KMS-11 (cell line): Measurements from ENCODE around the gene WDR26.

Experiments
- H2AFZ ChIP-seq: fragments of 200-600 bp; sonication (generic); 2 replicates; pipeline ENCODE4 v1.6.1; 2016; ENCODE audit warnings: antibody characterized with exemption, mixed run types, low read depth
- H3K27ac ChIP-seq: fragments of 200-600 bp; sonication (generic); 2 replicates; pipeline ENCODE4 v1.6.1; 2016; ENCODE audit warnings: mild to moderate bottlenecking, mixed run types
- H3K27me3 ChIP-seq: fragments of 200-600 bp; sonication (generic); 2 replicates; pipeline ENCODE4 v1.6.1; 2017; ENCODE audit warnings: mild to moderate bottlenecking, low read depth, mixed run types, moderate library complexity; ENCODE audit not compliant: insufficient read depth
- H3K36me3 ChIP-seq: fragments of 200-600 bp; sonication (generic); 2 replicates; pipeline ENCODE4 v1.6.1; 2017; ENCODE audit warnings: mild to moderate bottlenecking, mixed run types; ENCODE audit not compliant: insufficient read depth
- H3K4me1 ChIP-seq: fragments of 200-600 bp; sonication (generic); 2 replicates; pipeline ENCODE4 v1.6.1; 2016; ENCODE audit warnings: mild to moderate bottlenecking, low read depth, mixed run types; ENCODE audit not compliant: poor library complexity, severe bottlenecking
- H3K4me2 ChIP-seq: fragments of 200-600 bp; sonication (generic); 2 replicates; pipeline ENCODE4 v1.7.0; 2016; ENCODE audit warnings: mild to moderate bottlenecking, mixed run types
- H3K4me3 ChIP-seq: fragments of 200-600 bp; sonication (generic); IDR thresholded peaks from 2 replicates; pipeline ENCODE4 v1.6.1; 2017; ENCODE audit warnings: low read depth, low read length, mixed read lengths; ENCODE audit not compliant: insufficient read depth
- H3K79me2 ChIP-seq: fragments of 200-600 bp; sonication (generic); 2 replicates; pipeline ENCODE4 v1.6.1; 2016; ENCODE audit warnings: low read depth, mixed run types; ENCODE audit not compliant: insufficient read depth
- H3K9ac ChIP-seq: fragments of 200-600 bp; sonication (generic); 2 replicates; pipeline ENCODE4 v1.6.1; 2016; ENCODE audit warnings: mild to moderate bottlenecking, mixed run types
- H4K20me1 ChIP-seq: fragments of 200-600 bp; sonication (generic); 2 replicates; pipeline ENCODE4 v1.6.1; 2016; ENCODE audit warnings: mild to moderate bottlenecking, mixed run types; ENCODE audit not compliant: insufficient read depth
- CTCF ChIP-seq: fragments of 200-600 bp; sonication (generic); conservative IDR thresholded peaks from 2 replicates; pipeline ENCODE4 v1.6.1; 2017; ENCODE audit warnings: low read depth, mild to moderate bottlenecking, antibody characterized with exemption, low read length, moderate library complexity, mixed read lengths

WDR26 gene

GRCh38 chr1:224402472-224403036 is 32.0 kb downstream of the WDR26 start:
- Histone ChIP-seq H3K9ac (no peak overlapping the region), H4K20me1 (no peaks in the 10 kb centered on the region), H3K27me3 (no peaks in the 10 kb centered on the region), H3K4me1 (no peaks in the 10 kb centered on the region), H3K27ac (0 out of 2 replicates have a peak overlapping the region, but pooled peaks have one; percentile 10), H3K4me3 (no peak overlapping the region), H3K4me2 (no peak overlapping the region), H3K36me3 (peaks cover 7% of the 10 kb centered on the region; the same call in 1 of the 2 replicates), H3K79me2 (no peaks in the 10 kb centered on the region), H2AFZ (no peak overlapping the region)
- TF ChIP-seq CTCF = no peak

GRCh38 chr1:224399887-224400286 is 34.7 kb downstream of the WDR26 start:
- H2AFZ ChIP-seq = no peak overlapping the region
- no peaks in the 10 kb centered on the region for H3K27me3 ChIP-seq
- TF ChIP-seq CTCF = no peak
- H3K79me2 ChIP-seq = no peaks in the 10 kb centered on the region
- peaks cover 8% of the 10 kb centered on the region; the same call in 1 of the 2 replicates for H3K36me3 ChIP-seq
- H3K27ac ChIP-seq = no peak overlapping the region
- H3K4me3 ChIP-seq = no peak overlapping the region
- no peak overlapping the region for H3K9ac ChIP-seq
- no peaks in the 10 kb centered on the region for H4K20me1 ChIP-seq
- no peak overlapping the region for H3K4me2 ChIP-seq
- H3K4me1 ChIP-seq = no peaks in the 10 kb centered on the region

- no peak overlapping the region for H3K4me3 ChIP-seq
- no peak overlapping the region for H3K27ac ChIP-seq
- no peak overlapping the region for H2AFZ ChIP-seq
- no peak overlapping the region for H3K4me2 ChIP-seq
- no peaks in the 10 kb centered on the region for H3K4me1 ChIP-seq
- H3K27me3 ChIP-seq = no peaks in the 10 kb centered on the region
- TF ChIP-seq CTCF = no peak
- H4K20me1 ChIP-seq = no peaks in the 10 kb centered on the region
- H3K79me2 ChIP-seq = no peaks in the 10 kb centered on the region
- H3K36me3 ChIP-seq = peaks cover 7% of the 10 kb centered on the region; the same call in 1 of the 2 replicates
- no peak overlapping the region for H3K9ac ChIP-seq
Measured at GRCh38 chr1:224393294-224393693, 41.3 kb downstream of the WDR26 start.

GRCh38 chr1:224392411-224393249 is 42.0 kb downstream of the WDR26 start:
- Histone ChIP-seq H3K4me2 (no peak overlapping the region), H3K36me3 (peaks cover under 1% of the 10 kb centered on the region; the same call in 1 of the 2 replicates), H3K4me3 (no peak overlapping the region), H3K27me3 (no peaks in the 10 kb centered on the region), H3K4me1 (no peaks in the 10 kb centered on the region), H3K9ac (no peak overlapping the region), H4K20me1 (no peaks in the 10 kb centered on the region), H2AFZ (no peak overlapping the region), H3K27ac (no peak overlapping the region), H3K79me2 (no peaks in the 10 kb centered on the region)
- no peak for TF ChIP-seq CTCF
